ENCODE data around the gene ACP7.

ACP7 gene

DNA sequence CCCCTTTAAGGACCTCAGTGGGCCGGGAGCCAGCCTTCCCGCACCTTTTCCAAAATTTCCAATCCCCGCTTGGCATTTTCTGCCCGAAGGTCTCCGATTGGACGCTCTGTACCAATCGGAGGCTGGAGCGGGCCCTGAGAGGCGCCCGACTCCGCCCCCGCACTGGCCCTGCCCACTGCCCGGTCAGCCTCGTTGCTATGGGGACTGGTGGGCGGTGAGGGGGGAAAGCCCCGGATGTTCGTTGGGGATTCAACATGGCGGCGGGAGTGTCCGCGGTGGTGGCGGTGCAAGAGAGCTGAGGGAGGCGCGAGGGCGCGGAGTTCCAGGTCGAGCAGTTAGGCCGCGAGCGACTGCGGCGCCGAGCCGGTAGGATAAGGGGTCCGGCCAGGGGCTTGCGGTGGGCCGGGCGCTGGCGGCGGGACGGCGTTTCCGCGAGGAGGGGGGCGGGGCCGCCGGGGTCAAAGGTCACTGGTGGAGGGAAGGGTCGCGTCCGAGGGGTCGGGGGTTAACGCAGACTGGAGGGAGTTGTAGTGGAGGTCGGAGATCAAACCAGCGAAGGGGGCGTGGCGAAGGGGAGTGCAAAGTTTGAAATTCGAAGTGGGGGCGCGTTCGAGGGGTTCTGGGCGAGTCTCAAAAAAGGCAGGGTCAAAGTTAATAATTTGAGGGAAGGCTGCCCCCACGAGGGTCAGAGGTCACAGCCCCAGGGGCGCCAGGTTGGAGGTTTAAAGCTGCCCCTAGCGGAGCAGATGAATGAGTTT is 41.6 kb downstream of the ACP7 start, which contains the start of gene PAK4:
TSS of gene PAK4 (plus strand) at position 233 of the 758 bp plus-strand sequence. CDS start 43,768 bp downstream, outside the sequence.
- peak; percentile 98 for ATAC-seq

GRCh38 chr19:39126312-39127187 is 42.4 kb downstream of the ACP7 start:
- no peak for ATAC-seq
- TF ChIP-seq ESRRG (CRISPR knock-in tag; IDR thresholded peaks at IDR 0.05) (no peak), TSHZ2 (CRISPR knock-in tag; IDR thresholded peaks at IDR 0.05) (no peak), SNAI2 (CRISPR knock-in tag; IDR thresholded peaks at IDR 0.05) (no peak), PATZ1 (CRISPR knock-in tag; IDR thresholded peaks at IDR 0.05; ENCODE audit: borderline replicate concordance) (no peak)

More for the DNA sequence above, 41.6 kb downstream of the ACP7 start, which contains the start of gene PAK4:
- TF ChIP-seq OSR1 (CRISPR knock-in tag; IDR thresholded peaks at IDR 0.05): no peak
- no peak for TF ChIP-seq ZFP3 (CRISPR knock-in tag; IDR thresholded peaks at IDR 0.05)
- TF ChIP-seq PATZ1 (CRISPR knock-in tag; IDR thresholded peaks at IDR 0.05; ENCODE audit: borderline replicate concordance): no peak
- TF ChIP-seq RARB (CRISPR knock-in tag; IDR thresholded peaks at IDR 0.05): no peak
- no peak for TF ChIP-seq SNAI2 (CRISPR knock-in tag; IDR thresholded peaks at IDR 0.05)
- TF ChIP-seq CSDC2 (CRISPR knock-in tag; IDR thresholded peaks at IDR 0.05): no peak
- no peak for TF ChIP-seq ZNF70 (CRISPR knock-in tag; IDR thresholded peaks at IDR 0.05)
- TF ChIP-seq TSHZ2 (CRISPR knock-in tag; IDR thresholded peaks at IDR 0.05): no peak
- TF ChIP-seq ZC3H10 (CRISPR knock-in tag; IDR thresholded peaks at IDR 0.05): no peak
- TF ChIP-seq ZFP30 (CRISPR knock-in tag; IDR thresholded peaks at IDR 0.05): no peak

DNA sequence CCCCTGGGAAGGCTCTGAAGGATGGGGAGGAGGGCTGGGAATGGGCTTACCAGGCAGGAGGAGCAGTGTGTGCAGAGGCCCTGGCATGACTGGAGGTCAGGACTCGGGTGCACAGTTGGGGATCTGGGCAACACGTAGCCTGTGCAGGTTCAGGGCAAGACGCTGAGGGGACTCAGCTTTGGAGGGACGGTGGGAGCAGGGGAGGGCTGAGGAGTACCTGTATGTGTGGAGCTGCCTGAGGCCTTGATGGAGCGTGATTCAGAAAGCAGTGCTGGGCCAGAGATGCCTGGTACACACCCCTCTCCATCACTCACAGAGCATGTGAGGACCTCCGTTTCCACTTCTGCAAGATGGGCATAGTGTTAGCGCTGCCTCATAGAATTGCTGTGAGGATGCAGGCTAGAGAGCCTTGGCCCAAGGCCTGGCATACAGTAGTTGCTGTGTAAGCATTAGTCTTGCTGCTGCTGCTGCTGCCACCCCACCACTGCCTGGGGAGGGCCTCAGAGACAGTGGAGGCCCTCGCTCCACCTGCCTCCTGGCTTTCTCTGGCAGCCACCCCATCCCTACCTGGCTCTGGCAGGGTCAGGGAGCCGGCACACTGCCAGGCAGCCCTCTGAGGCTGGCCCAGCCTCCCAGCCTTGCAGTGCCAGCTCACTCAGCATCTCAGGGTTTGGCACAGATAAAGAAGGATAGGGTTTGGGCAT is 43.8 kb downstream of the ACP7 start:
- TF ChIP-seq CSRNP3 (CRISPR knock-in tag; IDR thresholded peaks at IDR 0.05): no peak
- TF ChIP-seq TSHZ2 (CRISPR knock-in tag; IDR thresholded peaks at IDR 0.05): no peak
- no peak for TF ChIP-seq ESRRG (CRISPR knock-in tag; IDR thresholded peaks at IDR 0.05)
- TF ChIP-seq CSDC2 (CRISPR knock-in tag; IDR thresholded peaks at IDR 0.05): no peak
- no peak for TF ChIP-seq ZFP30 (CRISPR knock-in tag; IDR thresholded peaks at IDR 0.05)
- TF ChIP-seq ISL1 (CRISPR knock-in tag; IDR thresholded peaks at IDR 0.05): no peak
- no peak for TF ChIP-seq PPARA (CRISPR knock-in tag; IDR thresholded peaks at IDR 0.05; ENCODE audit: borderline replicate concordance)
- TF ChIP-seq, protein P1, sequence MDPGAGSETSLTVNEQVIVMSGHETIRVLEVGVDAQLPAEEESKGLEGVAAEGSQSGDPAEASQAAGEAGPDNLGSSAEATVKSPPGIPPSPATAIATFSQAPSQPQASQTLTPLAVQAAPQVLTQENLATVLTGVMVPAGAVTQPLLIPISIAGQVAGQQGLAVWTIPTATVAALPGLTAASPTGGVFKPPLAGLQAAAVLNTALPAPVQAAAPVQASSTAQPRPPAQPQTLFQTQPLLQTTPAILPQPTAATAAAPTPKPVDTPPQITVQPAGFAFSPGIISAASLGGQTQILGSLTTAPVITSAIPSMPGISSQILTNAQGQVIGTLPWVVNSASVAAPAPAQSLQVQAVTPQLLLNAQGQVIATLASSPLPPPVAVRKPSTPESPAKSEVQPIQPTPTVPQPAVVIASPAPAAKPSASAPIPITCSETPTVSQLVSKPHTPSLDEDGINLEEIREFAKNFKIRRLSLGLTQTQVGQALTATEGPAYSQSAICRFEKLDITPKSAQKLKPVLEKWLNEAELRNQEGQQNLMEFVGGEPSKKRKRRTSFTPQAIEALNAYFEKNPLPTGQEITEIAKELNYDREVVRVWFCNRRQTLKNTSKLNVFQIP (CRISPR knock-in tag; IDR thresholded peaks at IDR 0.05; ENCODE audit: borderline replicate concordance, low read depth): no peak
- TF ChIP-seq ZNF70 (CRISPR knock-in tag; IDR thresholded peaks at IDR 0.05): no peak
- no peak for TF ChIP-seq OSR1 (CRISPR knock-in tag; IDR thresholded peaks at IDR 0.05)
- no peak for TF ChIP-seq ZFP3 (CRISPR knock-in tag; IDR thresholded peaks at IDR 0.05)
- ATAC-seq: no peak
